ENCODE data around the gene LPO. TPM values are rescaled to one million over a fixed set of nuclear protein-coding genes. Genes with fewer than 3 reads are reported as not detected.

The LPO gene
- polyA plus RNA-seq, 3 donors: 0.07 to 1.3 TPM; not detected in 1

Other genes with a start within 250 kb of the LPO start
- 100 to 1,000 TPM in 2 of 3 donors, 10 to 100 TPM in 1; 43.4 to 130 (median 111) TPM for gene SRSF1, start 231.3 kb upstream of the LPO start, polyA plus RNA-seq
- gene DYNLL2, start 155.2 kb upstream of the LPO start, polyA plus RNA-seq: 10 to 100 TPM; 11.1 to 39.3 (median 16.7) TPM
- gene OR4D1, start 90.2 kb upstream of the LPO start, polyA plus RNA-seq: under 1 TPM in 2 of 3 donors, not detected in 1; 0.01 to 0.11 TPM
- not detected for gene OR4D2, start 71.6 kb upstream of the LPO start, polyA plus RNA-seq
- not detected for gene EPX, start 45.9 kb upstream of the LPO start, polyA plus RNA-seq
- 1 to 10 TPM; 7.0 to 8.9 (median 8.2) TPM for gene MKS1, start 19.3 kb upstream of the LPO start, polyA plus RNA-seq
- gene MPO, start 42.4 kb downstream of the LPO start, polyA plus RNA-seq: 1 to 10 TPM in 1 of 3 donors, under 1 TPM in 2; 0.15 to 1.0 (median 0.34) TPM
- gene TSPOAP1, start 90.2 kb downstream of the LPO start, polyA plus RNA-seq: 10 to 100 TPM in 1 of 3 donors, 1 to 10 TPM in 2; 4.4 to 11.9 (median 5.3) TPM
- 10 to 100 TPM; 30.6 to 91.4 (median 67.8) TPM for gene SUPT4H1, start 113.6 kb downstream of the LPO start, polyA plus RNA-seq
- 1 to 10 TPM in 1 of 3 donors, under 1 TPM in 1, not detected in 1; 0.16 to 4.8 TPM for gene RNF43, start 178.9 kb downstream of the LPO start, polyA plus RNA-seq
- under 1 TPM; 0.01 to 0.11 (median 0.02) TPM for gene HSF5, start 249.8 kb downstream of the LPO start, polyA plus RNA-seq